GM19023 (cell line): ENCODE results near the gene GALR3.
"Not testable (repeated sequence)": the region's sequence is repeated elsewhere in the genome, so short reads cannot be mapped to it uniquely, and the experiment has no call there.

Source experiments
- ATAC-seq: cut with Tn5 transposase; IDR thresholded peaks from one replicate; pipeline ENCODE4 v1.9.1; 2021; ENCODE audit warnings: mild to moderate bottlenecking, moderate library complexity; ENCODE audit not compliant: unreplicated experiment

The GALR3 gene, protein sequence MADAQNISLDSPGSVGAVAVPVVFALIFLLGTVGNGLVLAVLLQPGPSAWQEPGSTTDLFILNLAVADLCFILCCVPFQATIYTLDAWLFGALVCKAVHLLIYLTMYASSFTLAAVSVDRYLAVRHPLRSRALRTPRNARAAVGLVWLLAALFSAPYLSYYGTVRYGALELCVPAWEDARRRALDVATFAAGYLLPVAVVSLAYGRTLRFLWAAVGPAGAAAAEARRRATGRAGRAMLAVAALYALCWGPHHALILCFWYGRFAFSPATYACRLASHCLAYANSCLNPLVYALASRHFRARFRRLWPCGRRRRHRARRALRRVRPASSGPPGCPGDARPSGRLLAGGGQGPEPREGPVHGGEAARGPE

GRCh38 chr22:37823134-37823985 is at the start of gene GALR3:
Gene GALR3 (plus strand): TSS chr22:37823382. CDS start chr22:37823407, 25 bp downstream.
- no peak for ATAC-seq

- ATAC-seq: no peak
Measured at GRCh38 chr22:37774728-37775127, 48.5 kb upstream of the GALR3 start.

GRCh38 chr22:37775785-37776638 is 47.2 kb upstream of the GALR3 start:
- no peak for ATAC-seq

- ATAC-seq: no peak
Measured at GRCh38 chr22:37776639-37777005, 46.6 kb upstream of the GALR3 start.

DNA sequence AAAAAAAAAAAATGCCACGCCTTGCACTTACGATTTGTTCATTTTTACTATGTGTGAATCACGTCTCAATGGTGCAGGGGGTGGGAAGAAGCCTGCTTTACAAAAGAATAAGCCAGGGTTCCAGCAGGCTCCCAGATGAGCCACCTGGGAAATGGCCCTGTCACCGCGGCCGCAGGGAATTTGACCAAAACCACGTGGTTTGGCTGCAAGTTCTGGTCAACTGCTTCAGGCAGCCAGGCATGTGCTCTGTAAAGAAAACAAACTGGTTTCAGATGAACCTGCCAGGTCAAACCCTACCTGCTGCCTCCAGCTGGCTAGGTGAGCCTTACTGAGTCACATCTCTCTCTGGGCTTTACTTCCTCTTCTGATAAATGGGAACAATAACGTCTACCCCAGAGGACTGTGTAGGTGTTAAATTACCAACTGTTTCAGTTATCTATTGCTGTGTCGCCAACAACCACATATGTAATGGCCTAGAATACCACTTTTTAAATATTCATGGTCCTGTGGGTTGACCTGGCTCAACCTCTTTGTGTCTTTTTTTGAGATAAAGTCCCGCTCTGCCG is 46.0 kb upstream of the GALR3 start:
- no peak for ATAC-seq

DNA sequence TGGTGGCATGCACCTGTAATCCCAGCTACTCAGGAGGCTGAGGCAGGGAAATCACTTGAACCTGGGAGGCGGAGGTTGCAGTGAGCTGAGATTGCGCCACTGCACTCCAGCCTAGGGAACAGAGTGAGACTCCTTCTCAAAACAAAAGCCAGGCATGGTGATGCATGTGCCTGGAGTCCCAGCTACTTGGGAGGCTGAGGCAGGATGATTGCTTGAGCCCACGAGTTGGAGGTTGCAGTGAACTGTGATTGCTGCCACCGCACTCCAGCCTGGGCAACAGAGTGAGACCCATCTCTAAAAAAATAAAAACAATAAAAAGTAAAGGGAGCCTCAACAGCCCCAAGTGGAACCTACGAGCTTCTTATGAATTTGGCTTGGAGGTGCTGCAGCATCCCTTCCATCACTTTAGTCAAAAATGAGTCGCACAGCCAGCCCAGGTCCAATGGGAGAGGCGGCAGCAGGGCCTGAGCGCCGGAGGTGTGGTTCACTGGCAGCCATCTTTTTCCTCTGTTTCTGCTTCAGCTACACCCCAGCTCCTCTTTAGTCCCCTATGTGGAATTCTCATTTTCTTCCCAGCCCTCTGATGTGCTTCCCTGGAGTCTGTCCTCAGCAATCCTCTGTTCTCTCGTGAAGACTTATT is 44.7 kb upstream of the GALR3 start:
- no peak for ATAC-seq

DNA sequence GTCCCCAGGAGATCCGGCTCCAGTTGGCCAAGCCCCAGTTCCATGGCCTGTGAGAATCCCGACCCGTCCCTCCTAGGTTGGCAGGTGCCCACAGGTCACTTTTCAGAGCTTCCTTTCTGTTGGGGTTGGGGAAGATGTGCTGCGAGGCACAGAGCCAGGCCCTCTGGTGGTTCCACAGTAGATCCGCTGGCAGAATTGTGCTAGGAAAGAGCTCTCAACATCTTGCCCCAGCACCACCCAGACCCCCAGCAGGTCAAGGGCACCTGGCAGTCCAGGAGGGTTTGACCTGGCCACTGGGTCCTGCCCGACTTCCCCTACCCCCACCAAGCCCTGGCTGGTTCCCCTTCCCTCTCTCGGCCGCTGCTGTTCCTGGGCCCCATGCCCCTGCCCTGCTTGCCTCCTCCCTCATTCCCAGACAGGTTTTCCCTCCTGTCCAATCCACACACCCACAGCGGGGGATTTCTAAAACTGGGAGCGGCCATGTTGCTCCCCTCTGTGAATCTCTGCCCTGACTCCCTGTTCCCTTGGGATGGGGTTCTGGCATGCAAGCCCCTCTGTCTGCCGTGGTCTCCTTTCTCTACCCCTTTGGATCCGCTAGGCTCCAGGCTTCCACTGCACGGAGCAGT is 41.6 kb upstream of the GALR3 start:
- ATAC-seq: no peak

GRCh38 chr22:37782340-37783168 is 40.6 kb upstream of the GALR3 start:
- no peak for ATAC-seq

GRCh38 chr22:37784829-37785495 is 38.2 kb upstream of the GALR3 start:
- ATAC-seq: no peak

- no peak for ATAC-seq
Measured at GRCh38 chr22:37790234-37790633, 32.9 kb upstream of the GALR3 start.

GRCh38 chr22:37792494-37792893 is 30.7 kb upstream of the GALR3 start:
- no peak for ATAC-seq

GRCh38 chr22:37794376-37794775 is 28.8 kb upstream of the GALR3 start:
- ATAC-seq: no peak

DNA sequence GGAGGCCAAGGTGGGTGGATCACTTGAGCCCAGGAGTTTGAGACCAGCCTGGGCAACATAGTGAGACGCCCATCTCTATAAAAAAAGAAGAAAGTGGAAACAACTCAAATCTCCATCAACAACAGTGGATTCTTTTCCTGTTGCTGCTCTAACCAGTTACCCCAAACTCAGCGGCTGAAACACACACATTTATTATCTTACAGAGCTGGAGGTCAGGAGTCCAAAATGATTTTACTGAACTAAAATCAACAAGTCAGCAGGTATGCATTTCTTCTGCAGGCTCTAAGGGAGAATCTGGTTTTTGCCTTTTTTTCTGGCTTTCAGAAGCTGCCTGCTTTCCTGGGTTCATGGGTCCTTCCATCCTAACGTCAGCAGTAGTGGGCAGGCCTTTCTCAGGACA is 27.1 kb upstream of the GALR3 start:
- no peak for ATAC-seq

- ATAC-seq: not testable (repeated sequence)
Measured at GRCh38 chr22:37797259-37797658, 25.9 kb upstream of the GALR3 start.

- ATAC-seq: no peak
Measured at GRCh38 chr22:37797874-37798500, 25.2 kb upstream of the GALR3 start.

- not testable (repeated sequence) for ATAC-seq
Measured at GRCh38 chr22:37799979-37800378, 23.2 kb upstream of the GALR3 start.

DNA sequence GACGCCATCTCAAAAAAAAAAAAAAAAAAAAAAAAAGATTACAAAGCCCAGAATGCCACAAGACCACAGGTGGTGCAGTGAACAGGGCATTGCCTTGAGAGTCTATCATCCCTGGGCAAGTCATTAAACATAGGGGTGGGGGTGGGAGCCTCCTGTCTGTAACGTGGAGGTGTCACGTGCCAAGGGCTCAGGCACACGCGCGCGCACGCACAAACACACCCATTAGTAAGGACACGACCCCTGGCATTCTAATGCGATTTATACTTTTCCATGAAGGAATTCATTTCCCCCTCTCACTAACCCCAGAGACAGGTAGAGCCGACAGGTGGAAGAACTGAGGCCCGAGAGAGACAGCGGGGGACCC is 21.3 kb upstream of the GALR3 start:
- no peak for ATAC-seq
